Measurements from ENCODE around the gene SLC35F6. TPM values are rescaled to one million over a fixed set of nuclear protein-coding genes. Genes with fewer than 3 reads are reported as not detected.
"Not testable (repeated sequence)": the region's sequence is repeated elsewhere in the genome, so short reads cannot be mapped to it uniquely, and the experiment has no call there.

SLC35F6 gene
- total and polyA plus RNA-seq, 3 experiments from 2014 or later, result 6.7 to 12.1 (median 11.5) TPM

GRCh38 chr2:26744953-26745352, 19.1 kb upstream of the SLC35F6 start:
- Histone ChIP-seq H3K4me3 (ENCODE audit: low read length) (no peak overlapping the region), H3K27me3 (ENCODE audit: insufficient read depth, low read length, poor library complexity, severe bottlenecking) (no peaks in the 10 kb centered on the region), H3K36me3 (ENCODE audit: insufficient read depth, low read length) (no peaks in the 10 kb centered on the region), H3K9me3 (ENCODE audit: low read length) (no peaks in the 10 kb centered on the region), H3K4me1 (ENCODE audit: insufficient read depth, low read length) (no peaks in the 10 kb centered on the region), H3K27ac (ENCODE audit: low read depth, low read length) (no peak overlapping the region)
- ChIA-PET POLR2A (interaction anchor here (0.6 kb wide), 1 partner anchor 322 kb away, joined by 3 read pairs; no protein-coding TSS in a partner anchor), CTCF (interaction anchor here (0.8 to 2.5 kb wide), 4 partner anchors 8 to 138 kb away, joined by 3 to 11 read pairs (median 4); no protein-coding TSS in a partner anchor)
- H3K36me3 Mint-ChIP-seq, result no peaks in the 10 kb centered on the region
- no peak overlapping the region for H3K27ac Mint-ChIP-seq
- H3K4me1 Mint-ChIP-seq, result peaks cover 7 to 11% (median 8%) of the 10 kb centered on the region in 3 donors
- no peaks in the 10 kb centered on the region for H3K9me3 Mint-ChIP-seq
- H3K4me3 Mint-ChIP-seq, result no peak overlapping the region
- H3K27me3 Mint-ChIP-seq, result peaks cover 0 to 1% of the 10 kb centered on the region in 2 donors
- no peak for DNase-seq

- H3K27me3 ChIP-seq (ENCODE audit: insufficient read depth, low read length, poor library complexity, severe bottlenecking), result no peaks in the 10 kb centered on the region
- no peaks in the 10 kb centered on the region for H3K36me3 ChIP-seq (ENCODE audit: insufficient read depth, low read length)
- H3K4me3 ChIP-seq (ENCODE audit: low read length), result no peak overlapping the region
- ChIA-PET CTCF (interaction anchor here (0.8 to 2.5 kb wide), 8 partner anchors 9 to 148 kb away, joined by 3 to 11 read pairs (median 3); no protein-coding TSS in a partner anchor), POLR2A (interaction anchor here (0.6 kb wide), 1 partner anchor 323 kb away, joined by 3 read pairs; no protein-coding TSS in a partner anchor)
- H3K4me1 Mint-ChIP-seq, result peaks cover 5 to 7% (median 6%) of the 10 kb centered on the region in 3 donors
- H3K9me3 ChIP-seq (ENCODE audit: low read length), result no peaks in the 10 kb centered on the region
- peak; percentile 47 to 81 (median 64) for DNase-seq
- H3K4me1 ChIP-seq (ENCODE audit: insufficient read depth, low read length), result no peaks in the 10 kb centered on the region
- no peak overlapping the region for H3K27ac ChIP-seq (ENCODE audit: low read depth, low read length)
- H3K4me3 Mint-ChIP-seq, result no peak overlapping the region
- no peaks in the 10 kb centered on the region for H3K36me3 Mint-ChIP-seq
- no peaks in the 10 kb centered on the region for H3K9me3 Mint-ChIP-seq
- peak overlapping the region in 1 of 8 donors; percentile 55 for H3K27ac Mint-ChIP-seq
- peaks cover 0 to 1% of the 10 kb centered on the region in 2 donors for H3K27me3 Mint-ChIP-seq
These were observed 18.3 kb upstream of the SLC35F6 start for GRCh38 chr2:26745609-26746327.

GRCh38 chr2:26746934-26747333, 17.1 kb upstream of the SLC35F6 start:
- Histone ChIP-seq H3K9me3 (ENCODE audit: low read length) (no peaks in the 10 kb centered on the region), H3K27ac (ENCODE audit: low read depth, low read length) (no peak overlapping the region), H3K36me3 (ENCODE audit: insufficient read depth, low read length) (no peaks in the 10 kb centered on the region), H3K4me1 (ENCODE audit: insufficient read depth, low read length) (no peaks in the 10 kb centered on the region), H3K4me3 (ENCODE audit: low read length) (no peak overlapping the region), H3K27me3 (ENCODE audit: insufficient read depth, low read length, poor library complexity, severe bottlenecking) (no peaks in the 10 kb centered on the region)
- Mint-ChIP-seq H3K4me3 (no peak overlapping the region), H3K36me3 (no peaks in the 10 kb centered on the region), H3K27me3 (peaks cover 0 to 1% of the 10 kb centered on the region in 2 donors), H3K27ac (no peak overlapping the region), H3K9me3 (no peaks in the 10 kb centered on the region), H3K4me1 (no peaks in the 10 kb centered on the region)
- no peak for DNase-seq
- POLR2A ChIA-PET, result no interaction called here
- CTCF ChIA-PET, result no interaction called here

- H3K27ac Mint-ChIP-seq, result peak overlapping the region in 1 of 8 donors; percentile 11
- H3K36me3 ChIP-seq (ENCODE audit: insufficient read depth, low read length); H3K4me3 ChIP-seq (ENCODE audit: low read length); POLR2A ChIA-PET; DNase-seq; H3K27me3 Mint-ChIP-seq; CTCF ChIA-PET; H3K4me3 Mint-ChIP-seq; H3K36me3 Mint-ChIP-seq; H3K4me1 ChIP-seq (ENCODE audit: insufficient read depth, low read length); H3K4me1 Mint-ChIP-seq; H3K9me3 ChIP-seq (ENCODE audit: low read length); H3K27me3 ChIP-seq (ENCODE audit: insufficient read depth, low read length, poor library complexity, severe bottlenecking); H3K9me3 Mint-ChIP-seq: not testable (repeated sequence)
- peak overlapping the region; percentile 9 for H3K27ac ChIP-seq (ENCODE audit: low read depth, low read length)
These were observed 14.2 kb upstream of the SLC35F6 start for GRCh38 chr2:26749787-26750420.

- H3K27me3 ChIP-seq (ENCODE audit: insufficient read depth, low read length, poor library complexity, severe bottlenecking); POLR2A ChIA-PET; H3K9me3 ChIP-seq (ENCODE audit: low read length); H3K4me1 Mint-ChIP-seq; H3K27ac ChIP-seq (ENCODE audit: low read depth, low read length); H3K9me3 Mint-ChIP-seq; H3K4me3 ChIP-seq (ENCODE audit: low read length); H3K36me3 ChIP-seq (ENCODE audit: insufficient read depth, low read length); H3K27ac Mint-ChIP-seq; DNase-seq; H3K36me3 Mint-ChIP-seq; H3K4me1 ChIP-seq (ENCODE audit: insufficient read depth, low read length); H3K4me3 Mint-ChIP-seq; CTCF ChIA-PET; H3K27me3 Mint-ChIP-seq: not testable (repeated sequence)
These were observed 13.6 kb upstream of the SLC35F6 start for GRCh38 chr2:26750467-26750866.

GRCh38 chr2:26752656-26753055, 11.4 kb upstream of the SLC35F6 start:
- no peak overlapping the region for H3K27ac ChIP-seq (ENCODE audit: low read depth, low read length)
- Mint-ChIP-seq H3K4me1 (no peaks in the 10 kb centered on the region), H3K4me3 (no peak overlapping the region), H3K36me3 (no peaks in the 10 kb centered on the region), H3K9me3 (no peaks in the 10 kb centered on the region), H3K27me3 (peaks cover 4 to 6% of the 10 kb centered on the region in 2 donors), H3K27ac (no peak overlapping the region)
- no peaks in the 10 kb centered on the region for H3K9me3 ChIP-seq (ENCODE audit: low read length)
- ChIA-PET CTCF (interaction anchor here (1.0 to 1.6 kb wide), 2 partner anchors 8 to 11 kb away, joined by 3 to 4 read pairs; partner anchors contain the start of gene SLC35F6), POLR2A (no interaction called here)
- H3K27me3 ChIP-seq (ENCODE audit: insufficient read depth, low read length, poor library complexity, severe bottlenecking), result no peaks in the 10 kb centered on the region
- no peak for DNase-seq
- H3K4me1 ChIP-seq (ENCODE audit: insufficient read depth, low read length), result no peaks in the 10 kb centered on the region
- H3K4me3 ChIP-seq (ENCODE audit: low read length), result no peak overlapping the region
- H3K36me3 ChIP-seq (ENCODE audit: insufficient read depth, low read length), result no peaks in the 10 kb centered on the region

- Histone ChIP-seq H3K36me3 (ENCODE audit: insufficient read depth, low read length) (no peaks in the 10 kb centered on the region), H3K27me3 (ENCODE audit: insufficient read depth, low read length, poor library complexity, severe bottlenecking) (no peaks in the 10 kb centered on the region), H3K4me3 (ENCODE audit: low read length) (no peak overlapping the region), H3K27ac (ENCODE audit: low read depth, low read length) (no peak overlapping the region), H3K9me3 (ENCODE audit: low read length) (no peaks in the 10 kb centered on the region), H3K4me1 (ENCODE audit: insufficient read depth, low read length) (no peaks in the 10 kb centered on the region)
- Mint-ChIP-seq H3K4me1 (no peaks in the 10 kb centered on the region), H3K36me3 (no peaks in the 10 kb centered on the region), H3K4me3 (no peak overlapping the region), H3K9me3 (no peaks in the 10 kb centered on the region), H3K27ac (no peak overlapping the region), H3K27me3 (peaks cover 4 to 6% of the 10 kb centered on the region in 2 donors)
- DNase-seq, result no peak
- CTCF ChIA-PET, result interaction anchor here (1.3 kb wide), 1 partner anchor 8 kb away, joined by 5 read pairs; no protein-coding TSS in a partner anchor
- POLR2A ChIA-PET, result no interaction called here
These were observed 9.5 kb upstream of the SLC35F6 start for GRCh38 chr2:26754539-26754938.

GRCh38 chr2:26754972-26755670, 9.0 kb upstream of the SLC35F6 start:
- Mint-ChIP-seq H3K27me3 (peaks cover 4 to 6% of the 10 kb centered on the region in 2 donors), H3K27ac (no peak overlapping the region)
- no peaks in the 10 kb centered on the region for H3K36me3 ChIP-seq (ENCODE audit: insufficient read depth, low read length)

More at GRCh38 chr2:26754972-26755670, 9.0 kb upstream of the SLC35F6 start:
- Mint-ChIP-seq H3K9me3 (no peaks in the 10 kb centered on the region), H3K36me3 (no peaks in the 10 kb centered on the region), H3K4me1 (no peaks in the 10 kb centered on the region), H3K4me3 (no peak overlapping the region)
- no peaks in the 10 kb centered on the region for H3K4me1 ChIP-seq (ENCODE audit: insufficient read depth, low read length)
- H3K4me3 ChIP-seq (ENCODE audit: low read length), result no peak overlapping the region
- DNase-seq, result no peak
- H3K27me3 ChIP-seq (ENCODE audit: insufficient read depth, low read length, poor library complexity, severe bottlenecking), result no peaks in the 10 kb centered on the region
- ChIA-PET CTCF (interaction anchor here (1.3 kb wide), 1 partner anchor 9 kb away, joined by 5 read pairs; no protein-coding TSS in a partner anchor), POLR2A (no interaction called here)
- H3K9me3 ChIP-seq (ENCODE audit: low read length), result no peaks in the 10 kb centered on the region
- no peak overlapping the region for H3K27ac ChIP-seq (ENCODE audit: low read depth, low read length)

Data from CD8-positive, alpha-beta memory T cell (primary cell).